HAP-1 (cell line): ENCODE data around the gene ISL2.

Experiments used
- DNase-seq, 2 experiments: peaks; one replicate each; pipeline ENCODE4 v3.0.0-alpha.2; 2016 to 2020; ENCODE audit warnings: low spot score in 2 of 2
- H3K27me3 ChIP-seq: fragments of 250-450 bp; sonication (Bioruptor Pico); 2 replicates; pipeline ENCODE4 v1.5.1; 2020; ENCODE audit warnings: low read depth, mild to moderate bottlenecking, moderate library complexity
- H3K36me3 ChIP-seq: fragments of 250-450 bp; sonication (Bioruptor Pico); replicated peaks from 2 replicates; pipeline ENCODE4 v1.5.1; 2020; ENCODE audit warnings: mild to moderate bottlenecking
- H3K4me1 ChIP-seq: fragments of 250-450 bp; sonication (Bioruptor Pico); 2 replicates; pipeline ENCODE4 v1.5.1; 2020; ENCODE audit warnings: mild to moderate bottlenecking
- H3K4me3 ChIP-seq: fragments of 250-450 bp; sonication (Bioruptor Pico); 2 replicates; pipeline ENCODE4 v1.5.1; 2020; ENCODE audit warnings: mild to moderate bottlenecking, moderate library complexity
- H3K9me3 ChIP-seq: fragments of 250-450 bp; sonication (Bioruptor Pico); 2 replicates; pipeline ENCODE4 v1.5.1; 2020; ENCODE audit warnings: mild to moderate bottlenecking, moderate library complexity
- in situ Hi-C: fragments of 300-500 bp; cut with MboI; formaldehyde crosslinking; loops from 3 replicates; pipeline ENCODE4 v1.14.3; 2020; ENCODE audit warnings: low sequenced_read_pairs, inconsistent platforms, mixed read lengths

ISL2 gene

DNA sequence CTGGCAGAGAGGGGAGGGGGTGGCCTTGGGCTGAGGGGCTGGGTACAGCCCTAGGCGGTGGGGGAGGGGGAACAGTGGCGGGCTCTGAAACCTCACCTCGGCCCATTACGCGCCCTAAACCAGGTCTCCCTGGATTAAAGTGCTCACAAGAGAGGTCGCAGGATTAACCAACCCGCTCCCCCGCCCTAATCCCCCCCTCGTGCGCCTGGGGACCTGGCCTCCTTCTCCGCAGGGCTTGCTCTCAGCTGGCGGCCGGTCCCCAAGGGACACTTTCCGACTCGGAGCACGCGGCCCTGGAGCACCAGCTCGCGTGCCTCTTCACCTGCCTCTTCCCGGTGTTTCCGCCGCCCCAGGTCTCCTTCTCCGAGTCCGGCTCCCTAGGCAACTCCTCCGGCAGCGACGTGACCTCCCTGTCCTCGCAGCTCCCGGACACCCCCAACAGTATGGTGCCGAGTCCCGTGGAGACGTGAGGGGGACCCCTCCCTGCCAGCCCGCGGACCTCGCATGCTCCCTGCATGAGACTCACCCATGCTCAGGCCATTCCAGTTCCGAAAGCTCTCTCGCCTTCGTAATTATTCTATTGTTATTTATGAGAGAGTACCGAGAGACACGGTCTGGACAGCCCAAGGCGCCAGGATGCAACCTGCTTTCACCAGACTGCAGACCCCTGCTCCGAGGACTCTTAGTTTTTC lies 4.9 kb downstream of the ISL2 start:
- H3K9me3 ChIP-seq: no peaks in the 10 kb centered on the region
- H3K36me3 ChIP-seq: peaks cover 58% of the 10 kb centered on the region
- no peak for DNase-seq
- H3K4me3 ChIP-seq: no peak overlapping the region
- in situ Hi-C loops: no loop called here
- H3K4me1 ChIP-seq: peaks cover 19% of the 10 kb centered on the region
- H3K27me3 ChIP-seq: no peaks in the 10 kb centered on the region

DNA sequence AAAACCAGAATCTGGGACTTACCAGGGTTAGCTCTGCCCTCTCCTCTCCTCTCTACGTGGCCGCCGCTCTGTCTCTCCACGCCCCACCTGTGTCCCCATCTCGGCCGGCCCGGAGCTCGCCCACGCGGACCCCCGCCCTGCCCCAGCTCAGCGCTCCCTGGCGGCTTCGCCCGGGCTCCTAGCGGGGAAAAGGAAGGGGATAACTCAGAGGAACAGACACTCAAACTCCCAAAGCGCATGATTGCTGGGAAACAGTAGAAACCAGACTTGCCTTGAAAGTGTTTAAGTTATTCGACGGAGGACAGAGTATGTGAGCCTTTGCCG lies 5.4 kb downstream of the ISL2 start:
- in situ Hi-C loops: no loop called here
- H3K4me1 ChIP-seq: peaks cover 19% of the 10 kb centered on the region
- no peak overlapping the region for H3K4me3 ChIP-seq
- H3K27me3 ChIP-seq: no peaks in the 10 kb centered on the region
- DNase-seq: no peak
- H3K9me3 ChIP-seq: no peaks in the 10 kb centered on the region
- peaks cover 58% of the 10 kb centered on the region for H3K36me3 ChIP-seq

DNA sequence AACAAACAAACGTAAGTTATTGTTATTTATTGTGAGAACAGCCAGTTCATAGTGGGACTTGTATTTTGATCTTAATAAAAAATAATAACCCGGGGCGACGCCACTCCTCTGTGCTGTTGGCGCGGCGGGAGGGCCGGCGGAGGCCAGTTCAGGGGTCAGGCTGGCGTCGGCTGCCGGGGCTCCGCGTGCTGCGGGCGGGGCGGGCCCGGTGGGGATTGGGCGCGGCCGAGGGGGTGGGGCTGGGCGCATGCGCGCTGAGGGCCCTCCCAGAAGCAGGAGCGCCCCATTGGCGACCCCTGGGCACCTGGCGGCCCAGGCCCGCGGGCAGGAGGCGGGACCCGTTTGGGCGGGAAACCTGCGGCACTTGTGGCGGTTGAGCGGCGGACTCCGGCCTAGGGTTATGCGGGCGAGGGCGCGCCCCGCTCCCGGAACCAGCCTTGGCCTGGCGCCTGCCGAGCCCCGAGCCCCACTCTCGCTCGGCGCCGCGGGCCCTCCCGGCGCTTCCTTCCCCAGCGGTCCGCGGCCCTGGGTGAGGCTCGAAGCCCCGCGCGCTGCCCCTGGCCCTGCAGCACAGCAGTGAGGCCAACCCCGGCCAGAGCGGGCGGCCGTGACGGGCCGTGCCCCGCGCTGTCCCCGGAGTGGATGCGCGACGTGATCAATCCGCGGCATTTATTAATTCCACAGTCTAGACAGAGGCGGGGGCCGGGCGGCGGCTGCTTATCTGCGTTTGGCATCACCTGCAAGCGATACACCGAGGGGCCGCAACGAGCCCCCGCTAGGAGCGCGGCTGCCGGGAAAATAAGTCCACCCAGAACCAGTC lies 6.0 kb downstream of the ISL2 start:
- no peaks in the 10 kb centered on the region for H3K9me3 ChIP-seq
- in situ Hi-C loops: no loop called here
- H3K36me3 ChIP-seq: peaks cover 58% of the 10 kb centered on the region
- no peak overlapping the region for H3K4me3 ChIP-seq
- no peaks in the 10 kb centered on the region for H3K27me3 ChIP-seq
- peaks cover 19% of the 10 kb centered on the region for H3K4me1 ChIP-seq
- no peak for DNase-seq

DNA sequence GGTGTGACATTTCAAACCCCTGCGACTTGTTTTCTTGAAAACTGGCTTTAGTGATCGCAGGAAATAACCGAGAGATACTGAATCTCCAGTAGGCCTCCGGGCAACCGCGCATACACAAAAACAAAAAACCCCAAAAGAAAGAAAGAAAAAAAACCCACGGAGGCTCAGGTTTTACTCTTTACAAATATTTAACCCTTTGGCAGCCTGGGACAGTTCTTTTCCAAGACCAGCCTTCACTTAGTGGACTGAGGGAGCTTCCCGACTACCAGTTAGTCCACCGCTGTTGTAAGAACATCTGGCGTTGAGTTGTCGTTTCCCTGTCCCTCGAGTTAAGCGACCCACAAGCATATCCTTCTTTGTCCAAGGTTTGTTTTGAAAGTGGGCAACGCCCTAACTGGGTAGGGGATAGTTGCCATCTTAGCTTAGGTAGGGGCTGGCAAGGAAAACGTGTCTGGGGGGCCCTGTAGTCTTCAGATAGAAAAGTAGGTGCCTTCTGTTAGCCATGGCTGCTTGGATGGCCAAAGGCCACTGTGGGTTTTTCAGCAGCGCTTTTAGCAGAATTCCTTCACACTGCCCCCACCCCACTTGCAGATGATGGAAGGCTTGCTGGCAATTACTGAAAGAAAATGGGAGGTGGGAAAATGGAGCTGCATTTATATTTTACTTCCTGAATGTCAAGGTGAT lies 6.9 kb downstream of the ISL2 start:
- H3K4me3 ChIP-seq: no peak overlapping the region
- peaks cover 19% of the 10 kb centered on the region for H3K4me1 ChIP-seq
- H3K36me3 ChIP-seq: peaks cover 54% of the 10 kb centered on the region
- no peaks in the 10 kb centered on the region for H3K27me3 ChIP-seq
- in situ Hi-C loops: no loop called here
- H3K9me3 ChIP-seq: no peaks in the 10 kb centered on the region
- no peak for DNase-seq

DNA sequence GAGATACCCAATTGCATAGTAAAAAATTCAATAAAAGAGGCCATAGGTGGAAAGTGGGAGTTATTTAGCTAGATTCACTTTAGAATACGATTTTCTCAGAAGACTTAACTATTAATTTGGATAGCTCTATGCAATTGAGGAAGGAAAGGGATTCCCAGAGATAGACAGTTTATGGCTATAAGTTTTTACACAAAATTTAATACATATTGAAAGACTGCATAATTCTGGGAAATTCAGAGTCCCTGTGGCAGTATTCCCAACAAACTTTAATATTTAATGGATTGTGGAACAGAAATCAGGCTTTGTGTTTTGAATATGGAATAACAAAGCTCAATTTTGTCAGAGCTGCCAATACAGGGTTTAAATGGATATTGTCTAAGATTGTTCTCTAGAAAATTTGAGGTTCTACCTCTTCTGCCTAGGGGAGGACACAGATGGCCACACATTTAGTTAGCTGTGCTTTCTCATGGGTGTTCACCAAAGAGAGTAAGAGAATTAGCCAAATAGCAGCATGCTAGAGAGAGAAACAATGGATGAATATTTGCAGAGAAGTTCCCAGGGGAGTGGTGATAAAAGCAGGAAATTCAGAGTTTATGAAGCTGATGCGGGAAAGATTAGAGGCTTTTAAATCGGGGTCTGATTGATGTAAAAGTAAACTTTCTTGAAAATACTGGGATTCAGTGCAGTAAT lies 8.5 kb downstream of the ISL2 start:
- Histone ChIP-seq H3K4me3 (no peak overlapping the region), H3K36me3 (peaks cover 44% of the 10 kb centered on the region), H3K27me3 (no peaks in the 10 kb centered on the region), H3K9me3 (no peaks in the 10 kb centered on the region), H3K4me1 (peaks cover 15% of the 10 kb centered on the region)
- in situ Hi-C loops: no loop called here
- DNase-seq: peak in 1 of 2 experiments; percentile 53

DNA sequence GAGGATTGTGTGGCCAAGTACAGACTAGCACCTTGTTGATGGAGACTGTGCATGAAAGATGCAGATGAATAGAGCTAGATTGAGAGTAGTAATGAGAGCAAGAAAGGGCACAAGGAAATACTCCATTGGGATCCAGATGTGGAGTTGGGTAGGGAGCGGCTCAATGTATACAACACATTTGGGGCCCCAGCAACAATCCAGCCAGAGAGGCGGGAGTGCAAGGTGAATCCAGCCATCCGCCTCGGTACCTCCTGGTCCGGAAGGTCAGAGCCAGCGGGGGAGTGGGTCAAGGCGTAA lies 9.0 kb downstream of the ISL2 start:
- no peak for DNase-seq
- H3K9me3 ChIP-seq: no peaks in the 10 kb centered on the region
- no peak overlapping the region for H3K4me3 ChIP-seq
- peaks cover 39% of the 10 kb centered on the region for H3K36me3 ChIP-seq
- no peaks in the 10 kb centered on the region for H3K27me3 ChIP-seq
- H3K4me1 ChIP-seq: peaks cover 15% of the 10 kb centered on the region
- in situ Hi-C loops: no loop called here

DNA sequence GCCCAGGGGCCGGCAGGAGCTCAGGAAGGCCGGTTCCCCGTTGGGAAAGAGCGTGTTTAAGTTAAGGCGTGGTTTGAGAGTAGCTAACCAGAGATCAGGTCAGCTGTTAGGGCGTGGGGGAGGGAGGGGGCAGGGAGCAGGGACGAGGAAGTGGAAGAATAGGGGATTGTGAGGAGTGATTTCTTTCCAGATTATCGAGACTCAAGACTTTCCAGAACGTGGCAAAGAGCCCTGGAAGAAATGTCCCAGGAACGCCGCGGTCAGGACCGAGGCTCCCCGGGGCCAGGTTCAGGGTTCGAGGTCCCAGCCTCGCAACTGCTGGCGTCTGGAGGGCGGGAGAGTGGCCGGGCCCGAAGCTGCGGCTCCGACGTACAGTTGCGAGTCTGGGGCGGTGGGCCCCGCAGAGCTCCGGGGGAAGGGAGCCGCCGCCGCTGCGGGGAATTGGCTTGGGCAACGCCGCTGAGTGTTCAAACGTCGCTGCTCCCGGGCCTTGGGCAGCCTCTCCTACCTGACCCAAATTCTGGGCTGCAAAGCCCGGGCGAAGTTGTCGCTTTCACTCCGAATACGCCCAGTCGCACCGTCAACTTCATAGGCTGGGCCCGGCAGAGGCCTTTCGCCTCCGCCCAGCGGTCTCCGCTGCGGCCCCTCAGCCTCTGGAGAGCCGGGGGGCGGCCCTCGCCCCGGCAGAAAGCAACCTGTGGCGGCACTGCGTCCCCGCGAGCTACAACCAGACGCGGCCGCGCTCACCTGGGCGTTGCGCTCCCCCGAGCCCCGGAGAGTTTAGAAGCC lies 9.5 kb downstream of the ISL2 start:
- Histone ChIP-seq H3K9me3 (no peaks in the 10 kb centered on the region), H3K27me3 (no peaks in the 10 kb centered on the region), H3K4me3 (no peak overlapping the region), H3K36me3 (peaks cover 33% of the 10 kb centered on the region), H3K4me1 (peaks cover 15% of the 10 kb centered on the region)
- no peak for DNase-seq
- in situ Hi-C loops: no loop called here

DNA sequence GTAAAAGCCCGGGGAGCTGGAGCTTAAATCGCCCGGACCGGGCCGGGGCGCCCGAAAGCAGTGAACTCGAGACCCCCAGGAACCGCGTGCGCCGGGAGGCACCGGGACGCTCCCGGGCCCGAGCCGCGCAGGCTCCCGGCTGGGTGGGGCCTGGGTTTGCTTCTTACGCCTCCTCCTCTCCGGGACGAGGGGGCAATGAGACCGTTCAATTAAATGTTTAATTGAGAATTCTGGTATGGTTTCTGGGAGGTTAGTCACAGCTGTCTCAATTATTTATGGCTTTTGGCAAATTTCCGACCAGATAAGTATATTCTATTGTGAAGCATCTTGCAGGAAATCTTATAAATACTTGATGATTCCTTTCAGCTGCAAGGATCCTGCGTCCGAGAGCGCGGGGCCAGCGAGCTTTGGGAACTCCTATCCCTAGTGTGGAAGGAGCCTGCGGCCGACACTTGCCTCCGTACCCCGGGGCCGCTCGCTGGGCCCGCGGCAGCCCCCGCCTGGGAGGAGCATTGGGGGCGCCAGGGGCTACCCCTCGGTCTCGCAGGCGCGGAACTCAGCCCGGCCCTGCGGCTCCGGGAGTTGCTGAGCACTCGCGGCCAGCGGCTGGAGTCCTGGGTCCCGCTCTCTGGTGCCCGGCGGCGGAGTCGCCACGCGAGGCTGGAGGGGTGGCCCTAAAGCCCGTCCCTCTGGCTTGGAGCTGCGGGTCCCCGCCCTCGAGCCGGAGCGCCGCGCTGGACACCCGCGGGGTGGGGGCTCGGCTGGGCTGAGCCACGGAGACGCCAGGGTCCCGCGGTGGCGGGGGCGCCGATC lies 10.3 kb downstream of the ISL2 start:
- no peaks in the 10 kb centered on the region for H3K9me3 ChIP-seq
- peaks cover 27% of the 10 kb centered on the region for H3K36me3 ChIP-seq
- no peak overlapping the region for H3K4me3 ChIP-seq
- no peaks in the 10 kb centered on the region for H3K27me3 ChIP-seq
- peaks cover 15% of the 10 kb centered on the region for H3K4me1 ChIP-seq
- DNase-seq: no peak
- in situ Hi-C loops: no loop called here

DNA sequence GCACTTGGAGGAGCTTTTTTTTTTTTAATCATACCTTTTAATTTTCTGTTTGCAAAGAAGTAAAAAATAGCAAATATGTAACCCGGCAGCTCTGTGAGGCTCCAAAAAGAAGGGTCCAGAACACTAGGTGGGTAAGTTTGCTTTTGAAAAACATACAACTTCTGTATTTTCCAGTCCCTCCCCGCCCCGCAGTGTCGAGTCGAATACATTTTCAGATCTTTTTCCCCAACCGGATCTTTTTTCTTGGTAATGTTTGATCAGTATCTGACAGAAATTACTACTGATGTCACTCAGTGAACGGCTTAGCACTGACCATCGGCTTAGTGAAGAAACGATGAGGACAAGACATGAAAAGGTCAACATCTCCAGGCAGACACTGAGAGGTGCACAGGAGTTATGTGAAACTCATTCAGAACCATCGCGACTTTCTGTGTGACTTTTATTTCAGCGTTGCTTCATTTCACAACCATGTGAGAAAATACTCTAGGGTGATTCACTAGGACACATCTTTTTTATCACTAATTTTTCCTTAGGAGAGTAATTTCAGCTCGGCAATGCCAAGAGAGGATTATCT lies 11.0 kb downstream of the ISL2 start:
- peaks cover 15% of the 10 kb centered on the region for H3K4me1 ChIP-seq
- no peaks in the 10 kb centered on the region for H3K27me3 ChIP-seq
- no peak overlapping the region for H3K4me3 ChIP-seq
- no peaks in the 10 kb centered on the region for H3K9me3 ChIP-seq
- peaks cover 23% of the 10 kb centered on the region for H3K36me3 ChIP-seq
- in situ Hi-C loops: no loop called here
- no peak for DNase-seq

DNA sequence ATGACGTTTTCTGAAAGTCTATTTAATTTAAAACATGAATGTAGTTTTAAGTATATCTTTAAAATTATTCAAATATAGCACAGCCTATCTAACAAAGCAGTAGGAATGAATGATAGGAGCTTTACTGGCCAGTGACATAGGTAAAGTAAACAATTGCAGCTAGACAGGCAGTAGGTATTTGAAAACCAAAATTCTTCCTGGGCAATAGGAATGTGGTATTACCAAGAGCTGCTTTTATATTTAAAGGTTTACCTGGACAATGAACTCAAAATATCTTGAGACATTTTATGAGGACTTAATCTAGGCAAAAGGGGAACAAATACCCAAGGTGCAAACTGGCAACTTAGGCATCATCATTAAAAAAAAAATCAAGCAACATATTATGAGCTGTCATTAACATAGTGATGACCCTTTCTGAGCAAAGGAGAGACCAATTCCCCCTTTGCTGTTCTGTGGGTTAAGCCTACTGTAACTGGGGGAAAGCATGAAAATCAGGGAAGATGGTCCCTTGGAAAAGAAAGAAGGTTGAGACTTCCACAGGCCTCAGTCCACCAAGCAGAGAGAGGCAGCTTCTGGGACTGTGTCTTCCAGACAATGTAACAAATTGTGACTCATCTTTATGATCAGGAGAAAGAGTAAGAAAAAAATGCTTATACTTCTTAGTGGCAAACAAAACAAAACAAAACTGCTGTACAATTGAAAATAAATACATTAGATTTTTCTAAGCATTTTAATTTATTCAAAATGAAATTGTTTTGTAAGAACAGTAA lies 12.9 kb downstream of the ISL2 start:
- DNase-seq: no peak
- Histone ChIP-seq H3K4me3 (no peak overlapping the region), H3K27me3 (no peaks in the 10 kb centered on the region), H3K36me3 (peaks cover 11% of the 10 kb centered on the region), H3K4me1 (peaks cover 17% of the 10 kb centered on the region), H3K9me3 (no peaks in the 10 kb centered on the region)
- in situ Hi-C loops: no loop called here

DNA sequence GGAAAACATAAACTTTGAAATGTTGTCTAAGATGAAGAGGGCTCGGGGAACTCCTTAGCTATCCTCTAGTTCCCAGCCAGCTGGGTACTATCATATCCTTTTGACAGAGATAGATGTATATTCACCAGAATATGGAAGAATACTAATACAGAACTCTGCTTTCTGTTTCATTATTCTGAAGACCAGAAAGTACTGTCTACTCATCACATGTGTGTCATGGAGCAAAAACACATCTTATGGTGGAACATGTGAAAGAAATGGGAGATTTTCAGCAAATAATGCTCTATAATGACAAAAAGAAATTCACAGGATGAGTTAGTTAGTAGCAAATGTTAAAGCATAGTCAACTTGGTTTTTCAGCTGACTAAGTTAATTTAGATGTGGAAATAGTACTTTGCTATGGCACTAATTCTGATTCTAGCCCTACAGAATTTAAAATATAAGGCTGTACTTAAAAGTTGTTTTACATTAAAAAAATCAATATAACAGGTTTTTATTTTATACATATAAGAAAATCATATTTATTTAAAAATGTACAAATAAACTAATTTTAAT lies 16.5 kb downstream of the ISL2 start:
- in situ Hi-C loops: no loop called here

DNA sequence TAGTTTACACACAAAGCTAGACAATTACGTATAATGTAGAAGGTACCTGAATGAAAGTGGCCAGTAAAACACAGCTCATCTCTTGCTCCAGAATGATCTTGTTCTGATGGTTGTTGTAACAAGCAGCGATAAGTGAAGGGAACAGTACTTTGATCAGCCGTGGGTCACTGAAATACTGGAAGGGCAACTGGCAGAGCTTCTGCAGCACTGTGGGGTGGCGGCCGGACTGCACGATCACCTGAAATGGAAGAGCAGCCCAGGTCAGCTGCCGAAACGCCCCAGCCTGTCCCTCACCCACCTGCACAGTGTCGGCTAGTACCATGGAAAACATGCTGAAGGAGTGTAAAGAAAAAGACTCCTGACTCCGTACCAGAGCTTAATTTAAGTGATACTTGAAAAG lies 17.3 kb downstream of the ISL2 start:
- in situ Hi-C loops: no loop called here

More for the DNA sequence above, 16.5 kb downstream of the ISL2 start:
- no peak for DNase-seq
- Histone ChIP-seq H3K4me1 (peaks cover 24% of the 10 kb centered on the region), H3K4me3 (no peak overlapping the region), H3K27me3 (no peaks in the 10 kb centered on the region), H3K9me3 (no peaks in the 10 kb centered on the region), H3K36me3 (no peaks in the 10 kb centered on the region)

More for the DNA sequence above, 17.3 kb downstream of the ISL2 start:
- no peaks in the 10 kb centered on the region for H3K9me3 ChIP-seq
- no peaks in the 10 kb centered on the region for H3K36me3 ChIP-seq
- no peak overlapping the region for H3K4me3 ChIP-seq
- no peaks in the 10 kb centered on the region for H3K27me3 ChIP-seq
- DNase-seq: no peak
- H3K4me1 ChIP-seq: peaks cover 24% of the 10 kb centered on the region
